Activated CD4-positive, alpha-beta T cell treated with anti-CD3 and anti-CD28 coated beads, Interleukin-10, Interleukin-2, amounts not matched to agents 100 ng/mL and 50 ng/mL, durations not matched to agents 16 hours and 8 hours (primary cell): ENCODE data around the gene TLR3.
"Not testable (repeated sequence)": the region's sequence is repeated elsewhere in the genome, so short reads cannot be mapped to it uniquely, and the experiment has no call there.

Experiments
- DNase-seq: peaks from one replicate; pipeline ENCODE4 v3.0.0-alpha.2; 2020

The TLR3 gene

DNA sequence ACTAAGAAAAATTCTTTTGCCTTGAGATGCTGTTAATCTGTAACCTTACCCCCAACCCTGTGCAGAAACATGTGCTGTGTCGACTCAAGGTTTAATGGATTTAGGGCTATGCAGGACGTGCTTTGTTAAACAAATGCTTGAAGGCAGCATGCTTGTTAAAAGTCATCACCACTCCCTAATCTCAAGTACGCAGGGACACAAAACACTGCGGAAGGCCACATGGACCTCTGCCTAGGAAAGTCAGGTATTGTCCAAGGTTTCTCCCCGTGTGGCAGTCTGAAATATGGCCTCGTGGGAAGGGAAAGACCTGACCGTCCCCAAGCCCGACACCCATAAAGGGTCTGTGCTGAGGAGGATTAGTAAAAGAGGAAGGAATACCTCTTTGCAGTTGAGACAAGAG lies 18.8 kb upstream of the TLR3 start:
- not testable (repeated sequence) for DNase-seq

DNA sequence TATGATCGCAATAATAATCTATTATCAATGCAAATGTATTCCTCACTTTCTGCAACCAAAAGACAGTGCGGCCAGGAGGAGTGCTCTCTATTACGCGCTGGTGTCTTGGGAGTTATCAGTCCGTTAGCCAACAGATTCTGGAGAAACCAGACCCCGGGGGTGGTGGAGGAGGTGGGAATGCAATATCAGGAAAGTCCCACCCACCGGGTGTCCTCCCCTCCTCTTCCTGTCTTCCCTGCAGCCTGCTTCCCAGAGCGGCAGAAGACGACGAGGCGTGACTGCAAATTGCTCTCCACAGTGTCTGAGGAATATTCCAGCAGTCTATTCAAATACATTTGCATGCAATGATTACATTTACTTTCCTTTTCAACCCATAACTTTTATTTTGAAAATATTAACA lies 17.9 kb upstream of the TLR3 start:
- no peak for DNase-seq

- DNase-seq = peak; percentile 20
Measured at GRCh38 chr4:186058253-186058979, 10.5 kb upstream of the TLR3 start.

GRCh38 chr4:186058980-186059316 lies 10.0 kb upstream of the TLR3 start:
- DNase-seq = no peak

DNA sequence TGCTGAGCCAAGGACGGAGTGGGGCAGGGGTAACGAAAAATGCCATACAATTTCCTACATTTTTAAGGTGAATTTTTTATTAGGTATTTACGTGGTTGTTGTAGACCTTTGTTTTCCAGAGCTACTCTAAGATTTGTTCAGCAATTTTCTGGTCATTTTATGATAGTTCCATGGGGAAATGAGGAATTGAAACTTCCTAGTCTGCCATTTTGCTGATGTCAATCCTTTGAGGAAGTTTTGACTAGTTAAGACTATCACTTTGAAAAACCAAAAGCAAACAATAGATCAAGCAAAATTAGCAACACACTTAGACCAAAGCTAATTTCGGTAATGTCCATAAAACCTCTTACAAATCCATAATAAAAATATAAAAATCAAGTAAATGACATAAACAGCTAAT lies 7.0 kb upstream of the TLR3 start:
- no peak for DNase-seq

GRCh38 chr4:186067757-186068385 lies 1.1 kb upstream of the TLR3 start:
- peak; percentile 49 for DNase-seq

- no peak for DNase-seq
Measured at GRCh38 chr4:186069729-186070128, 773 bp downstream of the TLR3 start.

- DNase-seq = no peak
Measured at GRCh38 chr4:186072516-186072915, 3.6 kb downstream of the TLR3 start.

DNA sequence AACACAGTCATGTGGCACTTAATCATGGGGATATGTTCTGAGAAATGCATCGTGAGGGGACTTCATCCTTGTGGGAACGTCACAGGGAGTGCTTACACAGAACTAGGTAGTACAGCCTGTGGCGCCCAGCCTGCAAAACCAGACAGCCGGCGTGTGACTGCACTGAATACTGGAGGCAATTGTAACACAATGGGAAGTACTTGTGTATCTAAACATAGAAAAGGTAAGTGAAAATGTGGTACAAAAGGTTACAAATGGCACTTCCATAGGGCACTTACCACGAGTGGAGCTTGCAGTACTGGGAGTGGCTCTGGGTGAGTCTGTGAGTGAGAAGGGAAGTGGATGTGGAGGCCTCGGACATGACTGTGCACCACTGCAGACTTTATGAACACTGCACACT lies 5.2 kb downstream of the TLR3 start:
- no peak for DNase-seq

DNA sequence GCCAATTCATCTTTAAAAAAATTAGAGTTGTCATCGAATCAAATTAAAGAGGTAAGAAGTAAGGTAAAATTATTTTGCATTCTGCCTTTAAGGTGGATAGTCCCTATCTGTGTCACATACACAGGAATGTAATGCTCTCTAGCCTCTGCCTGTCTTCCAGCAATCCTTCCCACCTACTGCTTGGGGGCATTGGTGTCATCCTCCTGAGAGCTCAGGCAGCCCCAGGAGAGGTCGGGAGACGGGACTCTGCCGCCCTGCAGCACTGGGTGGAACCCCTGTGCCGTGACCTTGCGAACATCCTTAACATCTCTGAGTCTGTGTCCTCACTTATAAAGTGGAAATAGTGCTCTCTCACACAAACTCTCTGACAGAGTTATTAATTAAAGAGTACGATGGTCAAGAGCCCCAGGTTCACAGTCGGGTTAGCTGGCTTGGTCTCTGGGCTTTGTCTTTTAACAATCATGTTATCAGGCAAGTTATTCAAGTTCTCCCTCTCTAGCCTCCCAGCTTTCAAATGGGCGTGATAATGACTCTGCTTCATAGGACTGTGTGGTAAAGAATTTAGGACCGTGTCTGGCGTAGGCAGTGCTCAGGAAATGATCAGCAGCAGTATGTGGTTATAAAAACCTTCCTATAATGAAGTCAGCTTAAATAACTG lies 10.2 kb downstream of the TLR3 start:
- DNase-seq = no peak

GRCh38 chr4:186079694-186080093 lies 10.7 kb downstream of the TLR3 start:
- no peak for DNase-seq

GRCh38 chr4:186081202-186081807 lies 12.3 kb downstream of the TLR3 start:
- DNase-seq = no peak

- DNase-seq = no peak
Measured at GRCh38 chr4:186082221-186082620, 13.3 kb downstream of the TLR3 start.

GRCh38 chr4:186088523-186088922 lies 19.6 kb downstream of the TLR3 start:
- no peak for DNase-seq

DNA sequence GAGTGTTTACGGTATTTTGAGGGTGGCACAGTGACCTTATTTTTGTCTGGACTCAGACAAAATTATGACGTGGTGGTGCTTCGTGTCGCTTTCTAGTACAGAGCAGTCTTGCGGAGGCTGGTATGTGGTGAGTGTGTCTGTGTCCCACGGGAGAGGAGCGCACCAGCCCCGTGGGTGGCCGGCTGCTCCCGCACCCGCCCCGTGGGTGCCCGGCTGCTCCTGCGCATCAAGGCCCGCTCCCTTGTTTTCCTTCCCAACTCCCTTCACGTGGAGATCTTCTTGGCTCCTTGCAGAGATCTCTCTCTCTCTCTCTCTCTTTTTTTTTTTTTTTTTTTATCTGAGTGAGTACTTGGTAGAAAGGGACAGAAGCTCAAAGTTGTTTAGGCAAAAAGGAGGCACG lies 23.3 kb downstream of the TLR3 start:
- no peak for DNase-seq

DNA sequence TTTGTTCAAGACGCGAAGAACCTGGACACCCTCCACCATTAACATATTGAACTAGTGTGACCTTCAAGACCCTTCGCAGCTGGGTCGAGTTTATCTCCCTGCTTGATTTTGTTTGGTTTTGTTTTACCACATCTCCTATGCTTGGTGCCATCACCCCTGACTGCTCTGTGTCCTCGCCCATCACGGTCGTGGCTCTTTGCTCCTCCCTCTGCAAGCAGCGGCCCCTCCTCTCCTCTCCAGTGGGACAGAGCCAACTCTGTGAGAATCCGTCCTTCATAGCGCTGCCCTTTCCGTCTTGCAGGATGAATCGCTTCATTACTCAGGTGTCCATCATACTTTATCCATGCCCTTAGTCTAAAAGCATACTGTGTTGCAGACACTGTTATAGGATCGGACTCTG lies 26.4 kb downstream of the TLR3 start:
- DNase-seq = no peak

DNA sequence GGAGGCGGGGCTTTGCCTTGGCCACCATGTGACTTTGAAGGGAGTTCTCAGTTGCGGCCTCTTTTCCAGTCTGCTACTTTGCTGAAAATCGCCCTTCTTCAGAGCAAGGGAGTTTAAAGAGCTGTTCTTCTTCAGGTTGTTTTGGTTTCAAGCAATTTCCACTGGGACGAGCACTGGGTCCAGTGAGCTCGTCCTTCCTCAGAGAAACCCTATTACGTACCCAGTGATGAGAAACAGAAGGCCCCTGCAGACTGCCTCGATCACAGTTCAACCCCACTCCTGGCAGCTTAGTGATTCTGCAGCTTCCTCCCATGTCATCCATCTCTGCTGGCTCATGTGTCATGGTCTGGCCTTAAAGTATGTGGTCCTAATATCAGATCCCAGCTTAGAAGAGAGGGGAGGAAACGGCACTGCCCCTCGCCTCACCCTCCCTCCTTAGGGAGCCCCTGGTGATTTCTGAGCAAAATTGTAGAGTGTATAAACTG lies 27.8 kb downstream of the TLR3 start:
- no peak for DNase-seq

DNA sequence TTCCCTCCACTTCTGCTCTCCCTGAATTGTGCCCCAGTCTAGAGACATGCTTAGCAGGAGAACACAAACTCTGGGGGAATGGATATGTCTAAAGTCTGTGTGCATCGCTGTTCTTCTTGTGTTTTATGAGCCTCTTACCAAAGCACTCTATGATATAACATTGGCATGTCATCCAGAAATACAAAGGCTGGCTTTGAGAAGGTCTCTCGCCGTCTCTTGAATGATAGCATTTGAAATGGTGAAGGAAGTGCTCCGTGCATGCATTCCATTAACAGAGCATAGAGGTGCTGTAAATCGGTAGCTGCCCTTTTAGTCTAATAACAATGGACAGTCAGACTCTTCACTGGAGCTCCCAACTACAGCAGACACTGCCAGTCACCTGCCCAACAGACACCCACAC lies 28.4 kb downstream of the TLR3 start:
- DNase-seq = no peak

DNA sequence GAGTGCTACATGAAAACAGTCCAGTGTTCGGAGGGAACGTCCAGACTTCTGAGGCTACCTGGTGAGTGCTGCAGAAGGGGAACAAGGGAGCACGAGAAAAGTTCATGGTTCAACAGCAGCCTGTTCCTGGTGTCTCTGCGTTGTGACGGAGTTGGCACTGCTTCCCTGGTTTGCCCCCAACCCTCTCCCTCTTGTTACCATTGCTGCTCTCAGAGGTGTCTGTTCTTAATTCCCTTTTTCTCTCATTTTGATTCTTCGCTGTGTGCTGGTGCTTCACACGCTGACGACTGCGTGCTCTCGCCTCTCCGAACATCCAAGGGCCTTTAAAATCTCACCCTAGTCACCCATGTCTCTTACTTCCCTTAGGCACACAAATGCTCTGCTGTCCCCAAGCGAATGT lies 34.0 kb downstream of the TLR3 start:
- DNase-seq = no peak

- peak; percentile 30 for DNase-seq
Measured at GRCh38 chr4:186104114-186104889, 35.3 kb downstream of the TLR3 start, which contains the start of gene FAM149A. Gene FAM149A (plus strand): TSS chr4:186104704.

- DNase-seq = no peak
Measured at GRCh38 chr4:186104890-186105646, 36.1 kb downstream of the TLR3 start.

DNA sequence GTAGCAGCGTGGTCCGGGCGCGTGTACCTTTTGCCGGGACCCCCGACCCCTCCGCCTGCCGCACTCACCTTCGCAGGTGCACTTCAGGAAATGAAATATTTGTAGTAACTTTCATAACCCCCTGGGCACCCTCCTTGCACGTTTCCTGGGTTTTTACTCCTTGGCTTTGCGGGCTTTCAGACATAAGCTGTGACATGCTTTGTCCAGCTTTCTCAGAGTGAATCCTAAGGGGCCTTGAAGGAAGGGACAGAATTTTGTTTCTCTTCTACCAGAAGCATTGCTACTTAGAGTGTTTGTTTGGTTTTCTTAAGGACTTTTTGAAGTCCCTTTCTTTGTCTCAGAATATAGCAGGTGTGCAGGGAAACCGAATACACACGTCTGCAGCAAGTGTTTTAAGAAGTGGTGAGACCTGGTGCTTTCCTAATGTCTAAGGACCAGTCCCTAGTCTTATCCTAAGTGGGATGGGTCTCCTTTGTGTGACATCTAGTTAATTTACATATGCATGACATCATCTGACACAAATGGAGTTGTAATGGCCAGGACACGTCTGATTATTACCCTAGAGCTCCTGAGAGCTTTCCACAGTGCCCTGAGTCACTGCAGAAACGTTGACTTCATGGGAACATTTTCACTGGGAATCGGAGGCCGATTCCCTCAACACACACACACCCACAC lies 36.8 kb downstream of the TLR3 start:
- DNase-seq = no peak
